GM19351 (cell line): ENCODE measurements around the gene TACC2.

Source experiments
- ATAC-seq: cut with Tn5 transposase; IDR thresholded peaks from one replicate; pipeline ENCODE4 v1.9.1; 2021; ENCODE audit warnings: mild to moderate bottlenecking, moderate library complexity; ENCODE audit not compliant: unreplicated experiment

The TACC2 gene

DNA sequence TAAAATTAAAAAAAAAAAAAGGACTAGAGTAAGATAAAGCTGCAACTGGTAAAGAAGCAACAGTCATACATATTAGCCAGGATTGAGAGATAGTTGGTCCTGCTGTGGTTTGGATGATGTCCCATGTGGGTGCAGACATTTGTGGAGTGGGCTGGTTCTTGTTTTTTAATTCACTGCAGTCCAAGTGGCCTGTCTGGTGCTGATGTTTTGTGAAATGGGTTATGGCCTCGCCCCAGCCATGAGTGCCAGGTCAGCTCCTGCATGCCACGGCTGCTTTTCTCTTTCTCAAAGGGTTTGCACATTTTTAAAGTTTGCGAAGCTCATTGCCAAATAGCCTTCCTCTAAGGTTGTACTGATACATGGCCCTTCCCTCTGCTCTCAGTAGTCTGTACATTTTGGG lies 268.1 kb downstream of the TACC2 start:
- ATAC-seq: no peak

DNA sequence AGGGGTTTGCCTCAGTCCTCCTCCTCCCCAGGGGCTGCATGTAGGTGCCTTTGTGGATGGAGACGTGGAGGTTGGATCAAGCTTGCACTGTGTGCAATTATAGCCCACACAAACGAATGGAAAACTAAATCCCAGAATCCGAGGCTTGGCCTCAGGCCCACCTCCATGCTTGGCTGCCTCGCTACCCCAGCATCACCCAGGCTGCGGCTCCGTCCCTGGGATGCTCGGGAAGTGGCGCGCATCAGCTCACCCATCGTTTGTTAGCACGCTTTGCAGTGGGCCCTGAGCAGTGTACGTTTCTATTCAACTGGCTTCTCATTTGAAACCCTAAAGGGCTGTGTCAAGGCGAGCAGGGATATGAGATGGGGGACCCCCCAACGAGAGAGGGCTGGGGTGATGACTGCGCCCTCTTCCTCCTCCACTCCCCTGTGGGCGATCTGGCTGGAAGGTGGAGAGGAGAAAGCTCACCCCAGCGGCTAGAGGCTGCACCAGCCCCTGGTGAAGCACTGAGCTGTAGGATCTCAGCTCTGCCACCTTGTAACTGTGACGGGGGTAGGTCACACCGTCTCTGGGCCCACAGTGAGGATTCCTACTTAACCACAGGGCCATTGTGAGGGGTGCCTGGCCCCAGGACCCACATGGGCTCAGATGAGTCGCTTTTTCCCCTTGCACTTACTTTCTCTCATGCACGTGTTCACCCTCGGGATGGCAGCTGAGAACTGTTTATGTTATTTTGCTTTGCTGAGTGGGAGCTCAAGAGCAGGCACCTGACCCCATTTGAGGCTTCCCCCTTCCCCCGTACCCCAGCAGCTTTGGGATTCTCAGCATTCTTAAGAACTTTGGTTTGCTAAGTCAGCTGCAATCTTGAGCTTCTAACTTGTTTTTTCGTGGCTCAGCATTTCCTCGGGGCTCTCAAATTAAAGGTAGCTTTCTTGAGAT lies 269.4 kb downstream of the TACC2 start:
- no peak for ATAC-seq

DNA sequence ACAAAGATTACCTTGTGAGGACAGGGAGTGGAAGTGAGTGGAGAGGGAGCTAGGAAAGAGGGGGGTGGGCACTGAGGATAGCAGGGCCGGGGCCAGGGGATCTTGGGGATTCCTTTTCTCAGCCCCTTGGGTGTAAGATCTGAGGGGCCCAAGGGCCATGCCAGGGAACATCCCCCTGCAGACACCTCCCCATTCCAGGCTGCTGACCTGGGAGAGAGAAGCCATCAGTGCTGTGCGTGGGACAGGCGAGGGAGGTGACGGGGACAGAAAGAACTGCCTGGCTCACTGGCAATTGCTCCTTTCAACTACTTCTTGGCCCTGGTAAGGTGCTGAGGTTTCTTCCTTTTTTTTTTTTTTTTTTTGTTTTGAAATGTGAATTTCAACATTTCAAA lies 270.1 kb downstream of the TACC2 start:
- ATAC-seq: no peak

DNA sequence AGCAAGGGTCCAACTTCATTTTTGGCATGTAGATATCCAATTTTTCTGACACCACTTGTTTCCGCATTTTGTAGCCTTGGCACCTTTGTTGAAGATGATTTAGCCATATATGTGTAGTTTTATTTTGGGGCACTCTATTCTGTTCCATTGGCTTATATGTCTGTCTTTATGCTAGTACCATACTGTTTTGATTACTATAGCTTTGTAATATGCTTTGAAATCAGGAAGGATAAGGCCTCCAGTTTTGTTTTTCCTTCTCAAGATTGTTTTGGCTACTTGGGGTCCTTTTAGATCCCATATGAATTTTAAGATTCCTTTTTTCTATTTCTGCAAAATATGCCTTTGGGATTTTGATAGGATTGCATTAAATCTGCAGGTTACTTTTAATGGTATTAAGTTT lies 272.6 kb downstream of the TACC2 start:
- no peak for ATAC-seq

DNA sequence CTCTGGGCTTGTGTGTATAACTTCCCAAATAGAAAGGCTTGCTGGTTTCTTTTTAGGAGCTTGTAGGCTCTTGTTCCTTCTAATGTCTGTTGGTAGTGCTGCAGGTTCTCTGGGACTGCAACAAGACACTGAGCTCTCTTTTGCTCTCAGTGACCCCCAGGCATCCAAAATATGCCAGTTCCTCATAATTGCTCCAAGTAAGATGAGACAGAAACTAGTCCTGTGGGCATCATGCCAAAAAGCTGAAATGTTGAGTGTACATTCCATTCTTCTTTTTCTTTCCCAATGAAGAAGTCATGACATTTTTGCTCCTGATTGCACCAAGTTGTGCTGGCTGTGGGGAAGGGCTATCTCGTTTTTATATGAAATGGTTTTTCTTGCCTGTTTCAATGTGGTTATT lies 275.0 kb downstream of the TACC2 start:
- ATAC-seq: no peak

DNA sequence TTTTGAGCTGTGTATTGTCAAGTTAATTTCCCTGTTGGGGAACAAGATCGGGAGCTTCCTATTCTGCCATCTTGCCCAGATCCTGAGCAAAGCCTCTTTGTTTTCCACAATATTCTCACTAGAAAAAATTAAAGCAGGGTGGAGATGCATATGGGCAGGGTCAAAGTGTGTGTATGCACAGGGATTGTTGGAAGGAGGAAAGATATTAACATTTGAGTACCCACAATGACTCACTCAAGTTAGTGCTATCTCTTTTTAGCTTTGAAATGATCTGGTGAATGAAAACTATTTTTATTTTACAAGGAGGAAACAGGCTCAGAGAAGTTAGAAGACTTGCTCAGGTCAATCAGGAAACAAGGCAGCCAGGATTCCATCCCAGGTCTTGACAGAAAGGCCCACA lies 275.5 kb downstream of the TACC2 start:
- no peak for ATAC-seq

DNA sequence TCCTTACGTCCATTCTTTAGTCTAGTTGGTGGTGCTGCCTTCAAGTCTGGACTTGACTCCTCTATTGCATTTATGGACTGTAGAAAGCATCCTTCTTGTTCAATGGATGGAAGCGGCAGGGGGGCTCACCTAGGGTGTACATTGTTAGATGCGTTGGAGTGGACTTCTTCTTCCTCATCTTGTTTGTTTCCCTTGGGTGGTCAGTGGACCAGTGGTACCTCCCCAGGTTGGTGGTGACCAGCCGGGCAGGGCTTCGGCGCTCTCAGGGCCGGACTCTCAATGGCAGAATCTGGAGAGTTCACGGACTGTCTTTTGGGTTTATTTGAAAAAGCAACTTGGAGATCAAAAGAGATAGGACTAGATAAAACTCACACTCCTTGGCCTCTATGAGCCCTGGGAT lies 276.0 kb downstream of the TACC2 start:
- no peak for ATAC-seq

DNA sequence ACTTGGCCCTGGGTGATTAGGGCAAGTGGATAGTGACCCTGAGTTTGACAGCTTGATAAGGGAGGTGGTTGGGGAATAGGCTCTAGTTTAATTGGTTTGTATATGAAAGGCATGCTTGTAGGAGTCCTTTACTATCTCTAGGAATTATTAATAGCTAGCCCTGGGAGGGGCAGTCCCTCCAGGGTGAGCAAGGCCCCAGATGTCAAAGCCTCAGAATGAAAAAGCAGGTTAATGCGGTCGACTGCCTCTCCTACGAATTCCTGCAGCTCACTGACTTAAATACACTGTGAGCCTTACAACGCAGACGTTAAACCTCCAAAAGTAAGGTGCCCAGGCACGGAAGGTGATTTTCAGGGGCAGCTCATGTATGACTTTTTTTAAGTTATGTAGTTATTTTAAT lies 276.9 kb downstream of the TACC2 start:
- ATAC-seq: no peak

DNA sequence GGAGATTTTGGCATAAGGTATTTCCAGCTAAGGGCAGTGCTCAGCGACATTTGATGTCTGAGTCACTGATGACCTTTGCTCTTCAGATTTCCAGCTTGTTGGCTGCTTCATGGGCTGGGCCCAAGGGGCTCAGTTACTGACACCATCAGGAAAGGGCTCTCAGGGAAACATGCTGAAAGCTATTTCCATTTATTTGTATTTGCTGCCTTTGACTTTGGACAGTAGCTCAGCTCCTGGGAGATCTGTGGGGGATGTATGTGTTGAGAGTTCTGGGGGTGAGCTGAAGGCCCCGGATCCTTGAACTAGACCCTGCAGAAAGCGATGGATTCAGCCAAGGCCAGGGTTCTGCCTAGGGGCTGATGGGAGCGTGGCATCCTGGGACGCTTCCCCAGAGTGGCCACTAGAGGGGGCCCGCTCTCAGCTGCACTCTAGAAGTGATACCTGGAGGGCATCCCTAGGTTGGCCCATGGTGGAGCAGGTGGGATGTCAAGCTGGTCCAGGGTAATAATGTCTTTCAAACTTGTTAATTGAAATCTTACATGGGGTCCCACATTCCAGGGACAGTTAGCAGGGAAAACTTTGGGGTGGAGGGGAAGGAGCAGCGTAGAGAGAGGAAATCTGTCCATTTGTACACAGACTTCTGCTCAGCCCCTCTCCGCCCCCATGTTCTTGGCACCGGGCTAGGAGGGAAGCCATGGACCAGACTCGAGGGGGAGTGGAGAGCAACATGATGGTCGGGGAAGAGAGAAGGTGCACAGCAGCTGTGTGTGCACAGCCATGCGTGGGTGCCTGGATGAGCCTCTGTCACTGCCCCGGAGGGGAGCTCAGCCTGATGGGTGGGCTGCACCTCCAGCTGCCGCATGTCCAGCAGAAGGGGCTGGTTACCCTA lies 279.1 kb downstream of the TACC2 start:
- peak; percentile 96 for ATAC-seq

DNA sequence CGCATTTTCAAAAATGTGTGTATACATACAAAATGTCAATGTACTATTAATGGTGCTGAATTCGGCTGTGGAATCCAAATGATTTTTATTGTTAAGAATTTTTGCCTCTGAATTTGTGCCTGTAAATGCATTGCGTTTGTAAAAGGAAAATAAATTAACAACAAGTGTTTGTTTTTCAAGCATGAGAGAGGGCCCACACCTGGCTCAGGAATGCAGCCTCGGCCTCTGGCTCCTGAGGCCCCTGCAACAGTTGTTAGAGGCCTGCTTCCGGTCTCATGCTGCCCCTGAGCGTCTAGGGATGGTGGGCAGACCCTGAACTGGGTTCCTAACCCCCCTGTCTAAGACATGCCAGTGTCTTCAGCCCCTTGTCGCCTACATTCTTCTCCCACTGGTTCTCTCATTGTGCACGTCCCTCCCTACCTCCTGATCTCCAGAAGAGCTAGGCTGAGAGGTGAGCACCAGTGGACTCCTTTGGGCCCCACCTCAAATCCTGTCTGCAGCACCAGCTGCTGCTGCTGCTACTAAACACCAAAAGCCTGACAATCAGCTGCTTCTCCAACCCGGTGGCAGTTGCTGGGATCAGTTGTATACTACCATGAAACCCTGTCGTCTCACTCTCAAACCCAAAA lies 280.2 kb downstream of the TACC2 start:
- no peak for ATAC-seq

DNA sequence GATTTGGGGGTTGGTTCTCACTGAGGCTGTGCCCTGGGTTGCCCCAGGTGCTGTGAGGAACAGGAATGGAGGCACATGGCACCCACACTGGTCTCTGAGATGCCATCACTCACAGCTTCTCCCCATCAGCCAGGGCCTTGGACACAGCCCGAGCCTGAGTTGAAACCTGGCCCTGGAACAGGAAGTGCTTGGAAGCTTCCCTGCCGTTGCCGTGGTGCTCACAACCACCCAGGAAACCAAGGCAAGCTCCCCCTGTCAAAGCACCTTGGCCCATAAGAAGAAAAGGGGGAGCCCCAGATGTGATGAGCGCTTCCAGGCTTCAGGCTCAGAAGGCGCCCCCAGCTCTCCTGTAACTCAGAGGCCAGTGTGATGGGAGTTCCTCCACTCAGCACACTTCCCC lies 282.1 kb downstream of the TACC2 start, which contains the start of gene BTBD16:
Gene BTBD16 (plus strand): TSS at position 221 of the 400 bp plus-strand sequence. CDS start 3,786 bp downstream, outside the sequence.
- ATAC-seq: no peak

DNA sequence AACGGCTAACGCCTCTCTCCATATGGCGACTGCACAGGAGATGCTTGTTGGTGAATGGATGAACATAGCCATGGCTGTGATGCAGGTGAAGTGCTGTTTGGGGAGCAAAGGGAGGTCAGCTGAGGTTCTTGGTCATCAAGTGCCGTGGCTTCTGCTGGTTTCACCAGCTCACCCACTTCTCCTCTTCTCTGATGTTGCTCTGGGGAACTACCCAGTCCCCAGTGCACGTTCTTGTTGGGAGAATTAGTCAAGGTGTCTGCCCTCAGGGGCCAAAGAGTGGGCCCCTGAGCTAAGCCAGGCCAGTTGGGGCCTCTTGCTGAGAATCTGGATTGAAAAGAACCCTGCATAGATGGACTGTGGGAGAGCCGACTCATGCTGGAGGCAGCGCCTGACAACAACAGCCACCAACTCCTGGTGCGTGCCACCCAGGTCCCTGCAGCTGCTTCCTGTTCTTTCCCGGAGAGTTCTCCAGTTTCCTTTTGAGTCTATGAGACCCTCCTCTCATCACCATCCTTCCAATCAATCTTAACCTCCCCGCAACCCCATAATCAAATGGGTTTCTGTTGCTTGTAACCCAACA lies 285.1 kb downstream of the TACC2 start:
- no peak for ATAC-seq

DNA sequence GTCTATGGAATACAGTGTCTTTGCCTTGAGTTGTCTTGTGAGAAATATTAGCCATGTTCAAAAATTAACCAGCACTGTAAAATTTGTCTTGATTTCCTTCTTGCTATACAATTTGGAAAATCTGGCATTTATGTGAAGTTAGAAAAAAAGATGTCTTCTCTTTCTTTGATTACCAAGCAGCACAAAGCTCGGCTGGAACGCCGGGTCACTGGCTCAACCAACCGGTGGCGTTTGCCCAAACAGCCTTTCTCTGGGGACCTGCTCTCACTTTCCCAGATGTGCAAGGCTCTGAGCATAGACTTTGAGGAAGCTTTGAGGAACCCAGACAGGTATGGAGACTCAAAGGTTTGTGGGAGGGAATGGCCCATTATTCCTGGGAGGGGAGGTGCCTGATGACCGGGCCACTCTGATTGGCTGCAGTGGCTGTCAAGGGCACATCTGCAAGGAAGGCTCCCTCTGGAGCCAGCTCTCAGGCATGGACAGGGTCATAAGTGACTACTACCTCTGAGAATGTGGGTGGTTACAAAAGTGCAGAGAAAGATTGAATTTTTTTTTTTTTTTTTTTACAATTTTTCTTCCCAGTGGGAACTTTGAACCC lies 287.7 kb downstream of the TACC2 start:
- no peak for ATAC-seq

DNA sequence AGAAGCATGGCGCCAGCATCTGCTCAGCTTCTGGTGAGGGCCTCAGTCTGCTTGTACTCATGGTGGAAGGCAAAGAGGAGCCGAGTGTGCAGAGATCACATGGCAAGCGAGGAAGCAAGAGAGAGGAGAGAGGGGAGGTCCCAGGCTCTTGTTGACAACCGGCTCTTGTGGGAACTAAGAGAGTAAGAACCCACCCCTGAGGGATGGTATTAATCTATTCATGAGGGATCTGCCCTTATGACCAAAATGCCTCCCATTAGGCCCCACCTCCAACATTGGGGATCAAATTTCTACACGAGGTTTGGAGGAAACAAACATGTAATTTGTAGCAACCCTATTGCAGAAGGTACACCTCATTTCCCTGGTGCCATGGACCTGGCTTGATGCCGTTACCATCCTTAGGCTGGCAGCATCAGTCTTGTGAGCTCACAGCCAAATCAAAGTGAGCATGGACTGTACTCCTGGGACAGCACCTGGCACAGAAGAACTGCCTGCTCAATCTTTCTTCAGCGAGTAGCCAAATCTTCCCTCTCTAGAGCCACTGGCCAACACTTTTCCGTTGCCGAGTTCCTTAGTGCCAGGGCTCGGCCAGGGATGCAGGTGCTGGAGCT lies 288.7 kb downstream of the TACC2 start:
- no peak for ATAC-seq

DNA sequence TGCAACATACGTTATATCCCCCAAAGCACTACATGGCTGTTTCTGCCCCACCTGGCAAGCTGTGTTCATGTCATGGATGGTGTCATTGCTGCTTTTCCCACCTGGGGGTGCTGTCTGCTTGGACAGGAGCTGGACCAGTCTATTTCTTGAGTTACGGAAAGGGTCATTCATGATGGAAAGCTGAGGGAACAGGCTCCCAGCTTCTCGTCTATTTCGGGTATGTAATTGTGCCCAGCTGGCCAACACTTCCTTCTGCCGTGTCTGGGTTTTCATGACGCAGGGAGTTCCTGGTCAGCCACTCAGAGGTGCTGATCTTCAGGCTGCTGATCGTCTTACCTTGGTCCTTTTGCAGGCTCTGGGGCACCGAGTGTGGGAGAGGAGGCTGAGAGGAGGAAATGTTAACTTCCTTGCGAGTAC lies 290.8 kb downstream of the TACC2 start:
- no peak for ATAC-seq

DNA sequence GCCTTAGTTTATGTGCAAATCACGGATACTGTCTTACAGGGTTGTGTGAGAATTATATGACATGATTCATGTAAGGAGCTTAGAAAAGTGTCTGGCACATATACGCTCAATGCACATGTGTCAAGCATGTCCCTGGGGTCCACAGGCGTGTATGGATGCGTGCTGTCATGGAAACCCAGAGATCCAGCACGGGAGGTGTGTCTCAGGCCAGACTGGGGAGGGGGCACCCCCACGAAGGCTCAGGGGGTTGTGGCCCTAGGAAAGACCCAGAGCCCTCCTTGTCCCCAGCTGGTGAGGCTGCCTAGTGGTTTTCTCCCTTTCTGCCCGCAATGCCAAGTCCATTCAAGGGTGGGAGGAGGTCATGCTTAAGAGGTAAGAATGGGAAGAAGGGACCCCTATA lies 291.2 kb downstream of the TACC2 start:
- ATAC-seq: no peak

DNA sequence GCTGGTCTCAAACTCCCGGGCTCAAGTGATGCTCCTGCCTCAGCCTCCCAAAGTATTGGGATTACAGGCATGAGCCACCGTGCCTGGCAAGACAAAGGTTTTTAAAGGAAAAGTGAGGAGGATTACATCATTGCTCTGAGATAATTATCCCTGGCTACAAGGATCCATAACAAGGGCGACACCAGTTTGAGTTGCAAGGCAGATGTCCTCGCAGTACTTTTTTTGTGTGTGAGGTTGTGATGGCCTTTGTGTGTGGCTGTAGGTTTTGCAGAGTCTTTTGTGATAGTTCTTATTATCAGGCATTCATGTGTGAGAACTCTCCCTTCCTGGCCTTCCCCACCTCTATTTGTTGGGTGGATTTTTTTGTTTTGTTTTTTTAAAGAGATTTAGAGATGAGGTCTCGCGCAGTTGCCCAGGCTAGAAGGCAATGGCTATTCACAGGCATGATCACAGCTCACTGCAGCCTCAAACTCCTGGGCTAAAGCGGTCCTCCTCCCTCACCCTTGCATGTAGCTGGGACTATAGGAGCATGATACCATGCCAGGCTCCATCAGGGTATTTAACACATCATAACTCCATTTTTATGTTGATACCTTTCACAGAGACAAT lies 292.2 kb downstream of the TACC2 start:
- no peak for ATAC-seq

DNA sequence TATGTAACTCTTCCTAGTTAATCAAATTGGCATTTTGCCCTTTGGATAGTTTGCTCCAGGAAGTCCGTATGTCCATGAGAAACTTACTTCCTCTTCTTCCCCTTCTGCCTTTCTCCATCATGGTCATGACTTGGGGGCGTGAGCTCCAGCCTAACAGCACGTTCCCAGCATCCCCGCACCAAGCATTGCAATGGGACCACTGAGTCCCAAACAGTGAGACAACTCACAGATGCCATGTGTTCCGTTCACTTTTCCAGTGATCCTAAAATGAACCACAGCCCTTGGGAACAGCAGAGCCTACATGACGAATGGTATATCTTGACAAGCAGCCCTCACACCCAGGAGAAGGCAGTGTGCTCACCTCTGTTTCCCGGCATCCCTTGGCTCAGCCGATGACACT lies 292.8 kb downstream of the TACC2 start:
- no peak for ATAC-seq

DNA sequence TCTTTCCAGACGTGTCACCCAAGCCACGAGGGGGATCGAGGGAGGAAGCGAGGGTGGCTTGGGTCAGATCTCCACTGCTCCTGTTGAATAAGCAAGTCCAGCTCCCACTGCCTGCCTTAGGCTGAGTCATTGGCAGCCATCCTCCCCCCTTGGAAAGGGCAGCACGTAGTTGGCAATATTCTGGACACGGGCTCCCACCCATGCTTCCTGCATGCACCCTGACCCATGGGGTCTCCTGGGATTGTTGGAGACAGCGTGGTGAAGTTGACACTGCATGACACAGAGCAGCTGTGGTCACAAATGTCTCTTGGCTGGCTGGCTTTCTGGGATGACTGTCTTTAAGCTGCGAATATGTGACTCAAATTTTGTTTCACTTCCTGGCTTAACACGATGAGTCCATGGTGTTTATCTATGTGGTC lies 293.3 kb downstream of the TACC2 start:
- no peak for ATAC-seq

DNA sequence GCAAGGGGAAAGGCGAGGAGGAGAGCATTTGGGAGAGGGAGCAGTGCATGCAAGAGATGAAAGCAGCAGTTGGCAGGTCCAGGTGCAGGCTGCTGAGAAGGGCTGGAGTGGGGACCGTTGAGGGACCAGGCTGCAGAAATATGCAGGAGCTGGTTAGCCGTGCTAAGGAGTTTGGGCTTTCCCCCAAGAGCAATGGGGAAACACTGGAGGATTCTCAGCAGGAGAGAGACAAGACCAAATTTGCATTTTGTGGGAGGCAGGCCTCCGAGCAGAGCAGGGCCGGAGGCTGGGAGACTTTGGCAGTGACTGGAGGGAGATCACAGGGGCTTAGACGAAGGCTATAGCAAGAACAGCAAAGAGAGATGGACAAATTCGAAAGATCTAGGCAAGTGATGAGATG lies 293.9 kb downstream of the TACC2 start:
- no peak for ATAC-seq
